OCI-LY1 (cell line): ENCODE measurements around the gene ROBO1.

Experiments
- H2AFZ ChIP-seq: fragments of 200-600 bp; sonication (generic), shearing (Covaris generic); 2 replicates; pipeline ENCODE4 v1.6.0; 2014; ENCODE audit warnings: antibody characterized with exemption, mild to moderate bottlenecking, low read length
- H3F3A ChIP-seq: fragments of 200-600 bp; sonication (generic), shearing (Covaris generic); 2 replicates; pipeline ENCODE4 v1.6.0; 2014; ENCODE audit warnings: mild to moderate bottlenecking, antibody characterized with exemption, low read length, moderate library complexity; ENCODE audit not compliant: insufficient read depth
- H3K27ac ChIP-seq: fragments of 200-600 bp; sonication (generic); 2 replicates; pipeline ENCODE4 v1.5.1; 2014; ENCODE audit warnings: low read length, mixed run types, mild to moderate bottlenecking, low read depth; ENCODE audit not compliant: poor library complexity, severe bottlenecking
- H3K27me3 ChIP-seq: fragments of 200-600 bp; sonication (generic); 2 replicates; pipeline ENCODE4 v1.6.0; 2014; ENCODE audit warnings: antibody characterized with exemption, mild to moderate bottlenecking, low read length, moderate library complexity; ENCODE audit not compliant: insufficient read depth
- H3K36me3 ChIP-seq: fragments of 200-600 bp; sonication (generic); 2 replicates; pipeline ENCODE4 v1.6.1; 2014; ENCODE audit warnings: mild to moderate bottlenecking, antibody characterized with exemption, low read length, moderate library complexity, mixed read lengths; ENCODE audit not compliant: insufficient read depth
- H3K4me1 ChIP-seq: fragments of 200-600 bp; sonication (generic); 2 replicates; pipeline ENCODE4 v1.5.1; 2014; ENCODE audit warnings: mild to moderate bottlenecking, low read length, moderate library complexity; ENCODE audit not compliant: insufficient read depth, severe bottlenecking
- H3K4me2 ChIP-seq: fragments of 200-600 bp; sonication (generic), shearing (Covaris generic); 2 replicates; pipeline ENCODE4 v1.6.1; 2014; ENCODE audit warnings: low read length
- H3K4me3 ChIP-seq: fragments of 200-600 bp; sonication (generic); 2 replicates; pipeline ENCODE4 v1.5.1; 2014; ENCODE audit warnings: low read length, low read depth, mild to moderate bottlenecking, mixed read lengths; ENCODE audit not compliant: poor library complexity, severe bottlenecking
- H3K79me2 ChIP-seq: fragments of 200-600 bp; shearing (Covaris generic); 2 replicates; pipeline ENCODE4 v1.6.1; 2016; ENCODE audit warnings: mixed run types, low read length, mixed read lengths; ENCODE audit not compliant: insufficient read depth
- H3K9ac ChIP-seq: fragments of 200-600 bp; sonication (generic), shearing (Covaris generic); 2 replicates; pipeline ENCODE4 v1.6.1; 2014; ENCODE audit warnings: mild to moderate bottlenecking, low read length, mixed read lengths
- H3K9me2 ChIP-seq: fragments of 200-600 bp; sonication (generic), shearing (Covaris generic); 2 replicates; pipeline ENCODE4 v1.6.1; 2014; ENCODE audit warnings: low read depth, mild to moderate bottlenecking, low read length, mixed read lengths
- H3K9me3 ChIP-seq: fragments of 200-600 bp; shearing (Covaris generic); 2 replicates; pipeline ENCODE4 v1.6.1; 2014; ENCODE audit warnings: low read length, mixed read lengths
- H4K20me1 ChIP-seq: fragments of 200-600 bp; sonication (generic), shearing (Covaris generic); 2 replicates; pipeline ENCODE4 v1.6.0; 2016; ENCODE audit warnings: mild to moderate bottlenecking, low read length; ENCODE audit not compliant: insufficient read depth
- EZH2 ChIP-seq: fragments of 200-600 bp; sonication (generic), shearing (Covaris generic); IDR thresholded peaks from 2 replicates; pipeline ENCODE4 v1.8.0; 2017; ENCODE audit warnings: borderline replicate concordance, mixed run types, mild to moderate bottlenecking, antibody characterized with exemption, low read length, moderate library complexity, mixed read lengths
- TF ChIP-seq, protein P1 (sequence below): fragments of 200-600 bp; sonication (generic), shearing (Covaris generic); IDR thresholded peaks from 2 replicates; pipeline ENCODE4 v1.5.1; 2017; ENCODE audit warnings: mild to moderate bottlenecking, antibody characterized with exemption, low read length, moderate library complexity, mixed read lengths

ROBO1 gene

GRCh38 chr3:79339846-79340245 lies 428.0 kb downstream of the ROBO1 start:
- Histone ChIP-seq H3K9me2 (no peaks in the 10 kb centered on the region), H3K79me2 (no peaks in the 10 kb centered on the region), H3K4me3 (no peak overlapping the region), H3K27ac (no peak overlapping the region), H3K4me2 (no peak overlapping the region), H3K36me3 (no peaks in the 10 kb centered on the region), H3K9me3 (no peaks in the 10 kb centered on the region), H3K27me3 (no peaks in the 10 kb centered on the region), H3K4me1 (no peaks in the 10 kb centered on the region), H3F3A (no peaks in the 10 kb centered on the region), H2AFZ (no peak overlapping the region), H3K9ac (no peak overlapping the region), H4K20me1 (no peaks in the 10 kb centered on the region)
- TF ChIP-seq, protein P1, sequence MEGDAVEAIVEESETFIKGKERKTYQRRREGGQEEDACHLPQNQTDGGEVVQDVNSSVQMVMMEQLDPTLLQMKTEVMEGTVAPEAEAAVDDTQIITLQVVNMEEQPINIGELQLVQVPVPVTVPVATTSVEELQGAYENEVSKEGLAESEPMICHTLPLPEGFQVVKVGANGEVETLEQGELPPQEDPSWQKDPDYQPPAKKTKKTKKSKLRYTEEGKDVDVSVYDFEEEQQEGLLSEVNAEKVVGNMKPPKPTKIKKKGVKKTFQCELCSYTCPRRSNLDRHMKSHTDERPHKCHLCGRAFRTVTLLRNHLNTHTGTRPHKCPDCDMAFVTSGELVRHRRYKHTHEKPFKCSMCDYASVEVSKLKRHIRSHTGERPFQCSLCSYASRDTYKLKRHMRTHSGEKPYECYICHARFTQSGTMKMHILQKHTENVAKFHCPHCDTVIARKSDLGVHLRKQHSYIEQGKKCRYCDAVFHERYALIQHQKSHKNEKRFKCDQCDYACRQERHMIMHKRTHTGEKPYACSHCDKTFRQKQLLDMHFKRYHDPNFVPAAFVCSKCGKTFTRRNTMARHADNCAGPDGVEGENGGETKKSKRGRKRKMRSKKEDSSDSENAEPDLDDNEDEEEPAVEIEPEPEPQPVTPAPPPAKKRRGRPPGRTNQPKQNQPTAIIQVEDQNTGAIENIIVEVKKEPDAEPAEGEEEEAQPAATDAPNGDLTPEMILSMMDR: no peak
- TF ChIP-seq EZH2: no peak

DNA sequence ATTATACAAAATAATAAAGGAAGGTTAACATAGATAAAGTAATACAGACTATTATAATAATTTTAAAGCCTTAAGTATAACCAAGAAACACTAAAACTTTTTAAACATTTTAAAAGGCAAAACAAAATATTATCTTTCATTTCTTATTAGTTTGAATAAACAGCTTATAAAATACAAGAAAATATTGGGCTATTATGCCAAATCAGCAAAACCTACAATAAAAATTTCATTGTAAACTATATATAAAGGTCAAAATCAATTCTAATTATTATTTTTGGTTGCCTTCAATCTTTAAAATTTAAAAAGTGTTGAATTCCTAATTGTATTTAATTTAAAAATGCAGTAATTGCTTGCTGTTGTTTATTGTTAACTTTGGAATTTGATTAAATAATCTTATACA lies 430.0 kb downstream of the ROBO1 start:
- no peak overlapping the region for H3K4me2 ChIP-seq
- no peaks in the 10 kb centered on the region for H3K27me3 ChIP-seq
- no peak overlapping the region for H2AFZ ChIP-seq
- H3K4me3 ChIP-seq: no peak overlapping the region
- H3K36me3 ChIP-seq: no peaks in the 10 kb centered on the region
- H4K20me1 ChIP-seq: no peaks in the 10 kb centered on the region
- H3K4me1 ChIP-seq: no peaks in the 10 kb centered on the region
- no peaks in the 10 kb centered on the region for H3K9me2 ChIP-seq
- TF ChIP-seq EZH2: no peak
- TF ChIP-seq, protein P1: no peak
- no peak overlapping the region for H3K9ac ChIP-seq
- H3F3A ChIP-seq: no peaks in the 10 kb centered on the region
- H3K79me2 ChIP-seq: no peaks in the 10 kb centered on the region
- H3K27ac ChIP-seq: no peak overlapping the region
- H3K9me3 ChIP-seq: no peaks in the 10 kb centered on the region

DNA sequence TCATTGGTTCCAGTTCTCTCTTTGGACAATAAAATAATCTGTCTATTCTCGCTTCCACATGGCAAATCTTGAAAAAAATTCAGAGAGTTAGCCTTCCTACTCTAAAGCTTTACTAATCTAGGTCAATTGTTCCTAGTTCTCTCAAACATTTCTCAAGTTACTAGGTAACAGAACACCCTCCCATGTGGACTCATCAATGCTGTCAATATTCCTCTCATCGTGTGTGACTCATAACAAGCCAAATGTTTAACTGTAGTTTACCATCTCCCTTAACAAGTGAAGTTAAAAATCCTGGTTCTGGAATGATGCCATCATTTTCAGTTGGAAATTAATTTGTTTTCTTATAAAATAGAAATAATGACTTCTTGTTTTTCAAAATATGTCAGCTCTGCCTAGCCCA lies 438.6 kb downstream of the ROBO1 start:
- no peak overlapping the region for H3K27ac ChIP-seq
- no peaks in the 10 kb centered on the region for H3K9me2 ChIP-seq
- no peak overlapping the region for H3K4me3 ChIP-seq
- no peak for TF ChIP-seq EZH2
- TF ChIP-seq, protein P1: no peak
- H2AFZ ChIP-seq: no peak overlapping the region
- H3K9ac ChIP-seq: no peak overlapping the region
- no peaks in the 10 kb centered on the region for H3K4me1 ChIP-seq
- H3K4me2 ChIP-seq: no peak overlapping the region
- H3F3A ChIP-seq: no peaks in the 10 kb centered on the region
- H4K20me1 ChIP-seq: no peaks in the 10 kb centered on the region
- no peaks in the 10 kb centered on the region for H3K36me3 ChIP-seq
- H3K9me3 ChIP-seq: no peaks in the 10 kb centered on the region
- no peaks in the 10 kb centered on the region for H3K79me2 ChIP-seq
- no peaks in the 10 kb centered on the region for H3K27me3 ChIP-seq
